GM13977 (cell line): Measurements from ENCODE around the gene EPX.

ENCODE experiments used
- DNase-seq: peaks from one replicate; pipeline ENCODE4 v3.0.0; 2012; ENCODE audit warnings: low spot score
- in situ Hi-C: fragments of 300-500 bp; cut with MboI; formaldehyde crosslinking; loops from one replicate; pipeline ENCODE4 v1.12.0; 2022; ENCODE audit warnings: low sequenced_read_pairs, low pct_unique_long_range_greater_than_20kb, mixed read lengths, inconsistent platforms; ENCODE audit not compliant: unreplicated experiment
- TF ChIP-seq, protein P1 (sequence below): IDR thresholded peaks from 2 replicates; pipeline ENCODE4 v1.5.1; 2012; ENCODE audit warnings: mild to moderate bottlenecking, control low read depth; ENCODE audit not compliant: insufficient read depth; ENCODE audit errors: extremely low read depth, missing control alignments

EPX gene

DNA sequence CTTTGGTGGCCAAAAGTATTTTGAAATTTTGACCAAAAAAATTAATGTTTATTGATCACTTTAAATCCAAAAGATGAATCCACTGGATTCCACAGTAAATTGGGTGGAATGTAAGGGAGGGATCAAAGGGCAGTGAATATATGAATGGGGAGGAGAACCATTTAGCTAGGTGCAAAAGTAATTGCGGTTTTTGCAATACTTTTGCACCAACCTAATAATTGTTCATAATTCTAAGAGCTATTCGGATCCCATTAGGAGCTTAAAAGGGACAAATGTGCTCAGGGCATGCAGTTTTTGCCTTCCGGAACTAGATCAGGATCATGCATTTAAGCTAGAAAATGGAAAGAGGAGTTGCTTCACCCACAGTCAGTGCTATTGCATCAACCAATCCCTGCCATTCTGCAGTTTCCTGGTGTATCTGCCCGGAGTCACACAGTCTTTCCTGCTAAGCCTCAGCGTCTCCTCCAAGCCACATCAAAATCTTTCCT, 45.7 kb downstream of the EPX start, which contains the start of gene LPO:
Gene LPO (plus strand): TSS at position 438 of the 488 bp plus-strand sequence. CDS start 4,396 bp downstream, outside the sequence.
- TF ChIP-seq, protein P1, sequence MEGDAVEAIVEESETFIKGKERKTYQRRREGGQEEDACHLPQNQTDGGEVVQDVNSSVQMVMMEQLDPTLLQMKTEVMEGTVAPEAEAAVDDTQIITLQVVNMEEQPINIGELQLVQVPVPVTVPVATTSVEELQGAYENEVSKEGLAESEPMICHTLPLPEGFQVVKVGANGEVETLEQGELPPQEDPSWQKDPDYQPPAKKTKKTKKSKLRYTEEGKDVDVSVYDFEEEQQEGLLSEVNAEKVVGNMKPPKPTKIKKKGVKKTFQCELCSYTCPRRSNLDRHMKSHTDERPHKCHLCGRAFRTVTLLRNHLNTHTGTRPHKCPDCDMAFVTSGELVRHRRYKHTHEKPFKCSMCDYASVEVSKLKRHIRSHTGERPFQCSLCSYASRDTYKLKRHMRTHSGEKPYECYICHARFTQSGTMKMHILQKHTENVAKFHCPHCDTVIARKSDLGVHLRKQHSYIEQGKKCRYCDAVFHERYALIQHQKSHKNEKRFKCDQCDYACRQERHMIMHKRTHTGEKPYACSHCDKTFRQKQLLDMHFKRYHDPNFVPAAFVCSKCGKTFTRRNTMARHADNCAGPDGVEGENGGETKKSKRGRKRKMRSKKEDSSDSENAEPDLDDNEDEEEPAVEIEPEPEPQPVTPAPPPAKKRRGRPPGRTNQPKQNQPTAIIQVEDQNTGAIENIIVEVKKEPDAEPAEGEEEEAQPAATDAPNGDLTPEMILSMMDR = no peak
- no peak for DNase-seq
- in situ Hi-C loops = no loop called here

DNA sequence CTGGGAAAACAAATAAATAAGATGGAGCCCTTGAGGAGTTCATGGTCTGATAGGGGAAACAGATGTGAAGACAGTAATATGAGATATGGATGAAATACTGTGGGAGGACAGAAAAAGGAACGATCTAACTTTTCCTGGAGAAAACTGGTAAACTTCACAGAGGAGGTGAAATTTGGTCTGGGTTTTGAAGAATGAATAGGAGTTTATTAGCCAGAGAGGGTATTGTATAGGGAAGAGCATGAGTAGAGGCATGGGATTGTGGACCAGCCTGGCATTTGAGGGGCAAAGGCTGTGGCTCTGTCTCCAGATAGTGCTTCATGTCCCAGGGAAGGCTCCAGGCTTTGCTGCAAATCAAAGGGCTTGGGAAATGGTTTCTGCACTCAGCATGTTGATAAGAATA, 47.5 kb downstream of the EPX start:
- in situ Hi-C loops = no loop called here
- TF ChIP-seq, protein P1 = no peak
- DNase-seq = no peak

DNA sequence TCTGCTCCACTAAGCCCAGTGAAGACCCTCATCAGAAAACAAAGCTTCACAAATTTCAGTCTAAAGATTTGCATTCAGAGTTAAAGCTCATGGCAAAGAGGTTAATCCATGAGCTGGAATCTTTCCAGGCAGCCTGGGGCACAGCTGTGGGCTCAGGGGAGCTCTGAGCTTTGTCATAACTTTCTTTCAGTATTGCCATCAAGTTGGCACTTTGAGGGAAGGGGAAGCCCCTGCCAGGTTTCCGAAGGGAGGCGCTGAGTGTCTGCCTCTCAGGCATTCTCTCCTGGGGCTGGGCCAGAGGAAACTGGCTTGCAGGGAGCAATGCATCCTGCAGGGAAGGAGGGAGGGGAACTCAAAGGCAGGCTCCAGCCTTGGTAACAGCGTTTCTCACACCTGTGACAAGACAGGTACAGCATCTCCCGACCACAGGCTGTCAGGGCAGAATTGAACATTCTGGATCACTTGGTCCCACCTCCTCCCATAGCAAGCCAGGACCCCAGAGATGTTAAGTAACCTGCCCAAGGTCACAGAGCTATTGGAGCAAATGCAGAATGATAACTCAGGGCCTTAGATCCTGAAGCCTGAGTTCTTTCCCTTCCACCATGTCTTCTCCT, 49.8 kb downstream of the EPX start:
- in situ Hi-C loops = no loop called here
- TF ChIP-seq, protein P1 = no peak

DNA sequence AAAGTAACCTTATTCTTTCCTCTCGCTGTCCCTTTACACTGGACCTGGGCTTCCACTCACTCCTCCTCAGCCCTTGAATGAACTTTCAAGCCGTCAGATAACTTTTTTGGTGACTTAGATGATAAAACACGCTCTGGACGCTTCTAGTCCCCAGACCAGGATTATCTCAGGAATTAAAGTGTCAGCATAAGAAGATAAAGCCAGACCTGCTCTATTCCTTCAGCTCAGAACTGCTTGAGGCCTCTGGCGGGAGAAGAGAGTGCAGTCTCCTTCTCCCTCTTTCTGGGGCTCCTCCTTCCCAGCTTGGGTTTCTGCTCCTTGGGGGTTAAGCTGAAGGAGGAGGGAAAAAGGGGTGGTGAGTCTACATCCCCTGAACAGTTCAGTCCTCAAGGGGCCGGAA, 52.4 kb downstream of the EPX start:
- in situ Hi-C loops = no loop called here
- TF ChIP-seq, protein P1 = no peak
- no peak for DNase-seq

More for the DNA sequence above, 49.8 kb downstream of the EPX start:
- DNase-seq = no peak

DNA sequence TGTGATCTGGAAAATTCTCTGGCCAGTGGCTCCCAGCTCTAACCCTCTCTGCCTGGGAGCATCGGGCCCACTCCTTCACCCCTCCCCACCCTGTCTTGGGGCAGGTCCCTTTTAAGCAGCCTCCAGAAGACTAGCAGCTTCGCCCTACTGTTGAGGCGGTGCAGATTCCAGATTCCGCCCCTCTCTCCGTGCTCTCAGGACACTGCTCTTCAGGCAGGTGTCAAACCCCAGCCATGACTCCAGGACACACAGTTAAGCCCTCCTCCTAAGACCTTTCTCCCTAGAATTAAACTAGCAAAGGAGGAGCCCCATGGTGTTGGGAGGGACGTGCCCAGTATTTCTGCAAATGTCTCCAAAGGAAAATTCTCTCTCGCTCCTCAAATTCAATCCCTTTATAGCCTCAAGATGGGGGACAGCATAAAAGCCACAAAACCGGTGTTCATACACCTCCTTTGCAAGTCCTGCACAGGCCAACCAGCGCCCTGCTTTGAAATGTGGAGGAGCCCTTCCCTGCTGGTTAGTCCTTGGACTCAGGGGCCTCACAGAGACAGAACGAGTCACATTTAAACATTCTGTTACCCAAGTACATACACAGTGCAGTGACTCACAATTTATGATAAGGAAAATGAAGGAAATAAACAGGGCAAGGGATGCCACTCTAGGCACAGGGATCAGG, 53.0 kb downstream of the EPX start:
- no peak for DNase-seq
- TF ChIP-seq, protein P1 = no peak
- in situ Hi-C loops = no loop called here

DNA sequence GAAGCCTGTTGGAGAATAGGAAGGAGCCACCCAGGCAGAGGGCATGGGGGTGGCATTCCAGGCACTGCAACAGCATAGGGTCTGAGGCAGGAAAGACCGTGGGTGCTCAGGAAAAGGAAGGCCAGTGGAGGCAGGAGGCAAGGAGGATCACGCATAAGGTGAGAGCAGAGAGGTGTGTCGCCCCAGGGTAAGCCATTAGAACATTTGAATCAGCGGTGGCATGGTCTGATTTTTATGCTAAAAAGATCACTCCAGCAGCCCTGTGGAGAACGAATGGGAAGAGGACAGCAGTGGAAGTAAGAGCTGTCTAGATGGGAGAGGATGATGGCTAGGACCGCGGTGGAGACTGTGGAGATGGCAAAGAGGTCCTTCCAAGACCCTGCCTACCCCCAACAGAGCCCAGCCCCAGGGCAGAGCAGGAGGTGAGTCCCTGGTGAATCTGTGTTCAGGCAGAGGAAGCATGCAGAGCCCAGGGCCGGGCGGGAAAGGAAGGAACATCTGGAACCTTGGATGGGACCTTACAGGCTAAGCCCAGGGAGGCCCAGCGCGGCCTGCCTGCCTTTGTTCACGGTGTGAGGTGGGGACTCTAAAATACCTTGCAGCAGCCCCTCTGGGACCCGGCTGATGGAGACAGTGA, 53.7 kb downstream of the EPX start:
- no peak for DNase-seq
- in situ Hi-C loops = no loop called here
- TF ChIP-seq, protein P1 = no peak
